H1 (cell line): Measurements from ENCODE around the gene ACKR1. TPM values are rescaled to one million over a fixed set of nuclear protein-coding genes. Genes with fewer than 3 reads are reported as not detected.

Experiments used
- polyA plus RNA-seq, 7 experiments: library from polyadenylated mRNA; depleted of rRNA in 3 of 7; stranded (reverse) in 5 of 7; unstranded in 2 of 7; fragments of >200 nt in 5 of 7; fragments of 200-250 nt in 2 of 7; gene quantifications; 1 replicate in 5 of 7; 2 replicates in 1 of 7; 4 replicates in 1 of 7; pipeline versions ENCODE4 v1.2.1 to v1.2.3, GENCODE V29; 2011 to 2013; ENCODE audit warnings: missing spikeins in 2 of 7, mixed read lengths in 2 of 7
- total RNA-seq: library from RNA; stranded (reverse); fragmentation: NEBNext Ultra II Directional; extraction: Animal tissue kit (Norgen Biotek cat#: 25700); gene quantifications from 2 replicates; pipeline ENCODE4 v1.2.1, GENCODE V29; 2021
- TF ChIP-seq, protein P1 (sequence below): fragments of 300-600 bp; sonication (generic); IDR thresholded peaks from 2 replicates; pipeline ENCODE4 v1.7.1; 2012; ENCODE audit warnings: low read length, moderate library complexity, mild to moderate bottlenecking, inconsistent platforms; ENCODE audit not compliant: insufficient replicate concordance

ACKR1 gene
- total and polyA plus RNA-seq, 2 of the 8 experiments (the other 6 are each of a cell fraction or from before 2014, with no cell fraction given) = 0.61 to 1.00 TPM

GRCh38 chr1:159173320-159173719 lies 31.4 kb upstream of the ACKR1 start (continued):
- TF ChIP-seq, protein P1, sequence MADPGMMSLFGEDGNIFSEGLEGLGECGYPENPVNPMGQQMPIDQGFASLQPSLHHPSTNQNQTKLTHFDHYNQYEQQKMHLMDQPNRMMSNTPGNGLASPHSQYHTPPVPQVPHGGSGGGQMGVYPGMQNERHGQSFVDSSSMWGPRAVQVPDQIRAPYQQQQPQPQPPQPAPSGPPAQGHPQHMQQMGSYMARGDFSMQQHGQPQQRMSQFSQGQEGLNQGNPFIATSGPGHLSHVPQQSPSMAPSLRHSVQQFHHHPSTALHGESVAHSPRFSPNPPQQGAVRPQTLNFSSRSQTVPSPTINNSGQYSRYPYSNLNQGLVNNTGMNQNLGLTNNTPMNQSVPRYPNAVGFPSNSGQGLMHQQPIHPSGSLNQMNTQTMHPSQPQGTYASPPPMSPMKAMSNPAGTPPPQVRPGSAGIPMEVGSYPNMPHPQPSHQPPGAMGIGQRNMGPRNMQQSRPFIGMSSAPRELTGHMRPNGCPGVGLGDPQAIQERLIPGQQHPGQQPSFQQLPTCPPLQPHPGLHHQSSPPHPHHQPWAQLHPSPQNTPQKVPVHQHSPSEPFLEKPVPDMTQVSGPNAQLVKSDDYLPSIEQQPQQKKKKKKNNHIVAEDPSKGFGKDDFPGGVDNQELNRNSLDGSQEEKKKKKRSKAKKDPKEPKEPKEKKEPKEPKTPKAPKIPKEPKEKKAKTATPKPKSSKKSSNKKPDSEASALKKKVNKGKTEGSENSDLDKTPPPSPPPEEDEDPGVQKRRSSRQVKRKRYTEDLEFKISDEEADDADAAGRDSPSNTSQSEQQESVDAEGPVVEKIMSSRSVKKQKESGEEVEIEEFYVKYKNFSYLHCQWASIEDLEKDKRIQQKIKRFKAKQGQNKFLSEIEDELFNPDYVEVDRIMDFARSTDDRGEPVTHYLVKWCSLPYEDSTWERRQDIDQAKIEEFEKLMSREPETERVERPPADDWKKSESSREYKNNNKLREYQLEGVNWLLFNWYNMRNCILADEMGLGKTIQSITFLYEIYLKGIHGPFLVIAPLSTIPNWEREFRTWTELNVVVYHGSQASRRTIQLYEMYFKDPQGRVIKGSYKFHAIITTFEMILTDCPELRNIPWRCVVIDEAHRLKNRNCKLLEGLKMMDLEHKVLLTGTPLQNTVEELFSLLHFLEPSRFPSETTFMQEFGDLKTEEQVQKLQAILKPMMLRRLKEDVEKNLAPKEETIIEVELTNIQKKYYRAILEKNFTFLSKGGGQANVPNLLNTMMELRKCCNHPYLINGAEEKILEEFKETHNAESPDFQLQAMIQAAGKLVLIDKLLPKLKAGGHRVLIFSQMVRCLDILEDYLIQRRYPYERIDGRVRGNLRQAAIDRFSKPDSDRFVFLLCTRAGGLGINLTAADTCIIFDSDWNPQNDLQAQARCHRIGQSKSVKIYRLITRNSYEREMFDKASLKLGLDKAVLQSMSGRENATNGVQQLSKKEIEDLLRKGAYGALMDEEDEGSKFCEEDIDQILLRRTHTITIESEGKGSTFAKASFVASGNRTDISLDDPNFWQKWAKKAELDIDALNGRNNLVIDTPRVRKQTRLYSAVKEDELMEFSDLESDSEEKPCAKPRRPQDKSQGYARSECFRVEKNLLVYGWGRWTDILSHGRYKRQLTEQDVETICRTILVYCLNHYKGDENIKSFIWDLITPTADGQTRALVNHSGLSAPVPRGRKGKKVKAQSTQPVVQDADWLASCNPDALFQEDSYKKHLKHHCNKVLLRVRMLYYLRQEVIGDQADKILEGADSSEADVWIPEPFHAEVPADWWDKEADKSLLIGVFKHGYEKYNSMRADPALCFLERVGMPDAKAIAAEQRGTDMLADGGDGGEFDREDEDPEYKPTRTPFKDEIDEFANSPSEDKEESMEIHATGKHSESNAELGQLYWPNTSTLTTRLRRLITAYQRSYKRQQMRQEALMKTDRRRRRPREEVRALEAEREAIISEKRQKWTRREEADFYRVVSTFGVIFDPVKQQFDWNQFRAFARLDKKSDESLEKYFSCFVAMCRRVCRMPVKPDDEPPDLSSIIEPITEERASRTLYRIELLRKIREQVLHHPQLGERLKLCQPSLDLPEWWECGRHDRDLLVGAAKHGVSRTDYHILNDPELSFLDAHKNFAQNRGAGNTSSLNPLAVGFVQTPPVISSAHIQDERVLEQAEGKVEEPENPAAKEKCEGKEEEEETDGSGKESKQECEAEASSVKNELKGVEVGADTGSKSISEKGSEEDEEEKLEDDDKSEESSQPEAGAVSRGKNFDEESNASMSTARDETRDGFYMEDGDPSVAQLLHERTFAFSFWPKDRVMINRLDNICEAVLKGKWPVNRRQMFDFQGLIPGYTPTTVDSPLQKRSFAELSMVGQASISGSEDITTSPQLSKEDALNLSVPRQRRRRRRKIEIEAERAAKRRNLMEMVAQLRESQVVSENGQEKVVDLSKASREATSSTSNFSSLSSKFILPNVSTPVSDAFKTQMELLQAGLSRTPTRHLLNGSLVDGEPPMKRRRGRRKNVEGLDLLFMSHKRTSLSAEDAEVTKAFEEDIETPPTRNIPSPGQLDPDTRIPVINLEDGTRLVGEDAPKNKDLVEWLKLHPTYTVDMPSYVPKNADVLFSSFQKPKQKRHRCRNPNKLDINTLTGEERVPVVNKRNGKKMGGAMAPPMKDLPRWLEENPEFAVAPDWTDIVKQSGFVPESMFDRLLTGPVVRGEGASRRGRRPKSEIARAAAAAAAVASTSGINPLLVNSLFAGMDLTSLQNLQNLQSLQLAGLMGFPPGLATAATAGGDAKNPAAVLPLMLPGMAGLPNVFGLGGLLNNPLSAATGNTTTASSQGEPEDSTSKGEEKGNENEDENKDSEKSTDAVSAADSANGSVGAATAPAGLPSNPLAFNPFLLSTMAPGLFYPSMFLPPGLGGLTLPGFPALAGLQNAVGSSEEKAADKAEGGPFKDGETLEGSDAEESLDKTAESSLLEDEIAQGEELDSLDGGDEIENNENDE = no peak
